IPS-18c (cell line): ENCODE results near the gene TMC4.
"Not testable (repeated sequence)": the region's sequence is repeated elsewhere in the genome, so short reads cannot be mapped to it uniquely, and the experiment has no call there.

ENCODE experiments used
- H3K4me3 ChIP-seq: 2 replicates; pipeline ENCODE4 v1.7.0; 2013; ENCODE audit warnings: low read depth, mild to moderate bottlenecking, low read length, moderate library complexity; ENCODE audit not compliant: insufficient read depth
- H3K9me3 ChIP-seq: one replicate; pipeline ENCODE4 v1.6.1; 2013; ENCODE audit warnings: mild to moderate bottlenecking, low read length, moderate library complexity; ENCODE audit not compliant: control insufficient read depth, insufficient read depth

TMC4 gene

GRCh38 chr19:54172471-54173358 lies at the start of gene TMC4:
TMC4 (minus strand) TSS chr19:54173160; CDS start chr19:54173117, 43 bp downstream.
- Histone ChIP-seq H3K9me3 (no peaks in the 10 kb centered on the region), H3K4me3 (peak within 1 kb of the TSS; percentile 55)

GRCh38 chr19:54221947-54222346 lies 49.0 kb upstream of the TMC4 start:
- H3K9me3 ChIP-seq, H3K4me3 ChIP-seq: not testable (repeated sequence)

GRCh38 chr19:54219702-54220101 lies 46.7 kb upstream of the TMC4 start:
- not testable (repeated sequence) for H3K4me3 ChIP-seq, H3K9me3 ChIP-seq

- Histone ChIP-seq H3K9me3 (no peaks in the 10 kb centered on the region), H3K4me3 (no peak overlapping the region)
Measured at GRCh38 chr19:54218960-54219661, 46.2 kb upstream of the TMC4 start.

GRCh38 chr19:54218259-54218658 lies 45.3 kb upstream of the TMC4 start:
- Histone ChIP-seq H3K9me3 (no peaks in the 10 kb centered on the region), H3K4me3 (no peak overlapping the region)

GRCh38 chr19:54217517-54218247 lies 44.7 kb upstream of the TMC4 start:
- H3K9me3 ChIP-seq, H3K4me3 ChIP-seq: not testable (repeated sequence)

GRCh38 chr19:54216869-54217268 lies 43.9 kb upstream of the TMC4 start:
- H3K9me3 ChIP-seq = no peaks in the 10 kb centered on the region
- H3K4me3 ChIP-seq = no peak overlapping the region

GRCh38 chr19:54214734-54215133 lies 41.8 kb upstream of the TMC4 start:
- not testable (repeated sequence) for H3K9me3 ChIP-seq, H3K4me3 ChIP-seq

- H3K9me3 ChIP-seq, H3K4me3 ChIP-seq: not testable (repeated sequence)
Measured at GRCh38 chr19:54214217-54214616, 41.3 kb upstream of the TMC4 start.

- no peaks in the 10 kb centered on the region for H3K9me3 ChIP-seq
- no peak overlapping the region for H3K4me3 ChIP-seq
Measured at GRCh38 chr19:54211235-54211634, 38.3 kb upstream of the TMC4 start.

GRCh38 chr19:54209811-54210494 lies 37.0 kb upstream of the TMC4 start:
- Histone ChIP-seq H3K4me3 (no peak overlapping the region), H3K9me3 (no peaks in the 10 kb centered on the region)

- H3K9me3 ChIP-seq = no peaks in the 10 kb centered on the region
- no peak overlapping the region for H3K4me3 ChIP-seq
Measured at GRCh38 chr19:54209058-54209810, 36.3 kb upstream of the TMC4 start.

- Histone ChIP-seq H3K9me3 (no peaks in the 10 kb centered on the region), H3K4me3 (no peak overlapping the region)
Measured at GRCh38 chr19:54208784-54209057, 35.8 kb upstream of the TMC4 start.

- Histone ChIP-seq H3K4me3 (no peak overlapping the region), H3K9me3 (no peaks in the 10 kb centered on the region)
Measured at GRCh38 chr19:54207983-54208783, 35.2 kb upstream of the TMC4 start.

GRCh38 chr19:54207676-54207982 lies 34.7 kb upstream of the TMC4 start:
- Histone ChIP-seq H3K4me3 (no peak overlapping the region), H3K9me3 (no peaks in the 10 kb centered on the region)

GRCh38 chr19:54207193-54207592 lies 34.2 kb upstream of the TMC4 start:
- not testable (repeated sequence) for H3K9me3 ChIP-seq, H3K4me3 ChIP-seq
